H9 (cell line): ENCODE data around the gene NPHS1. TPM values are rescaled to one million over a fixed set of nuclear protein-coding genes. Genes with fewer than 3 reads are reported as not detected.

ENCODE experiments used
- DNase-seq: peaks from one replicate; pipeline ENCODE4 v3.0.0-alpha.2; 2017
- H2AFZ ChIP-seq: one replicate; pipeline ENCODE4 v1.6.1; 2013; ENCODE audit warnings: mild to moderate bottlenecking, low read length, control low read depth, moderate library complexity
- H2AK5ac ChIP-seq: 2 replicates; pipeline ENCODE4 v1.6.1; 2013; ENCODE audit warnings: low read length, control low read depth, mixed read lengths; ENCODE audit not compliant: insufficient read length
- H2BK120ac ChIP-seq: one replicate; pipeline ENCODE4 v1.6.1; 2013; ENCODE audit warnings: low read depth, mild to moderate bottlenecking, low read length, control low read depth, inconsistent platforms; ENCODE audit not compliant: poor library complexity, severe bottlenecking
- H2BK12ac ChIP-seq: 2 replicates; pipeline ENCODE4 v1.6.1; 2013; ENCODE audit warnings: low read length, control low read depth, mixed read lengths, low read depth; ENCODE audit not compliant: insufficient read length
- H2BK15ac ChIP-seq: 2 replicates; pipeline ENCODE4 v1.6.1; 2013; ENCODE audit warnings: low read depth, low read length, control low read depth
- H2BK20ac ChIP-seq: one replicate; pipeline ENCODE4 v1.6.1; 2013; ENCODE audit warnings: low read depth, mild to moderate bottlenecking, low read length, control low read depth, inconsistent platforms; ENCODE audit not compliant: poor library complexity, severe bottlenecking
- H2BK5ac ChIP-seq: 2 replicates; pipeline ENCODE4 v1.6.1; 2013; ENCODE audit warnings: low read length, control low read depth, mixed read lengths; ENCODE audit not compliant: insufficient read length
- H3K14ac ChIP-seq: 2 replicates; pipeline ENCODE4 v1.6.1; 2013; ENCODE audit warnings: low read length, control low read depth; ENCODE audit not compliant: insufficient read depth
- H3K18ac ChIP-seq: 2 replicates; pipeline ENCODE4 v1.6.1; 2013; ENCODE audit warnings: low read depth, mild to moderate bottlenecking, mixed read lengths, low read length, control low read depth; ENCODE audit not compliant: insufficient read length
- H3K23ac ChIP-seq: 2 replicates; pipeline ENCODE4 v1.6.1; 2013; ENCODE audit warnings: low read length, control low read depth, mixed read lengths, low read depth; ENCODE audit not compliant: insufficient read length
- H3K23me2 ChIP-seq: 2 replicates; pipeline ENCODE4 v1.6.1; 2013; ENCODE audit warnings: low read depth, mild to moderate bottlenecking, mixed read lengths, low read length, control low read depth; ENCODE audit not compliant: insufficient read length, poor library complexity, severe bottlenecking
- H3K27ac ChIP-seq: 2 replicates; pipeline ENCODE4 v1.5.1; 2013; ENCODE audit warnings: low read length, control low read depth, mixed read lengths, low read depth; ENCODE audit not compliant: insufficient read length
- H3K27me3 ChIP-seq: 2 replicates; pipeline ENCODE4 v1.6.1; 2013; ENCODE audit warnings: low read length, control low read depth, inconsistent platforms; ENCODE audit not compliant: insufficient read depth
- H3K4ac ChIP-seq: 2 replicates; pipeline ENCODE4 v1.6.1; 2013; ENCODE audit warnings: low read depth, mild to moderate bottlenecking, control low read depth, inconsistent platforms, low read length, moderate library complexity
- H3K4me1 ChIP-seq: 2 replicates; pipeline ENCODE4 v1.6.1; 2013; ENCODE audit warnings: low read length, control low read depth, inconsistent platforms; ENCODE audit not compliant: insufficient read depth
- H3K4me2 ChIP-seq: 2 replicates; pipeline ENCODE4 v1.6.1; 2013; ENCODE audit warnings: low read length, control low read depth, mixed read lengths; ENCODE audit not compliant: insufficient read length, insufficient read depth
- H3K56ac ChIP-seq: 2 replicates; pipeline ENCODE4 v1.6.1; 2013; ENCODE audit warnings: low read depth, mild to moderate bottlenecking, mixed read lengths, low read length, control low read depth; ENCODE audit not compliant: insufficient read length
- H3K79me1 ChIP-seq: 2 replicates; pipeline ENCODE4 v1.6.1; 2013; ENCODE audit warnings: low read depth, mild to moderate bottlenecking, moderate library complexity, low read length, control low read depth, inconsistent platforms; ENCODE audit not compliant: insufficient read depth, poor library complexity, severe bottlenecking
- H3K79me2 ChIP-seq: 2 replicates; pipeline ENCODE4 v1.6.1; 2013; ENCODE audit warnings: low read length, control low read depth, inconsistent platforms; ENCODE audit not compliant: insufficient read depth
- H3K9ac ChIP-seq: 2 replicates; pipeline ENCODE4 v1.6.1; 2013; ENCODE audit warnings: low read length, control low read depth, mixed read lengths; ENCODE audit not compliant: insufficient read length; ENCODE audit errors: extremely low read depth
- H3K9me3 ChIP-seq: one replicate; pipeline ENCODE4 v1.6.1; 2013; ENCODE audit warnings: low read depth, low read length, inconsistent platforms; ENCODE audit not compliant: control insufficient read depth
- H3T11ph ChIP-seq: one replicate; pipeline ENCODE4 v1.6.1; 2013; ENCODE audit warnings: mild to moderate bottlenecking, low read length, control low read depth, inconsistent platforms
- H4K20me1 ChIP-seq: one replicate; pipeline ENCODE4 v1.6.1; 2013; ENCODE audit not compliant: control insufficient read depth, insufficient read length, insufficient read depth
- H4K5ac ChIP-seq: 2 replicates; pipeline ENCODE4 v1.6.1; 2013; ENCODE audit warnings: low read depth, mild to moderate bottlenecking, mixed read lengths, low read length, control low read depth; ENCODE audit not compliant: insufficient read length
- H4K8ac ChIP-seq: replicated peaks from 2 replicates; pipeline ENCODE4 v1.6.1; 2013; ENCODE audit warnings: low read length, control low read depth, mixed read lengths, low read depth; ENCODE audit not compliant: insufficient read length
- H4K91ac ChIP-seq: 2 replicates; pipeline ENCODE4 v1.6.1; 2013; ENCODE audit warnings: low read depth, mild to moderate bottlenecking, moderate library complexity, mixed read lengths, low read length, control low read depth; ENCODE audit not compliant: insufficient read length
- H3K27ac Mint-ChIP-seq, 3 experiments: 2 replicates in 2 of 3; 3 replicates in 1 of 3; pipeline ENCODE4 v1.8.0; 2020 to 2021; ENCODE audit warnings: mixed read lengths in 3 of 3, mild to moderate bottlenecking in 1 of 3, moderate library complexity in 1 of 3
- H3K27me3 Mint-ChIP-seq: 2 replicates; pipeline ENCODE4 v1.8.0; 2021; ENCODE audit warnings: low read depth, mild to moderate bottlenecking, moderate library complexity, mixed read lengths
- H3K36me3 Mint-ChIP-seq, 3 experiments: 2 replicates in 2 of 3; 3 replicates in 1 of 3; pipeline ENCODE4 v1.8.0; 2020 to 2021; ENCODE audit warnings: low read depth in 3 of 3, mixed read lengths in 3 of 3; ENCODE audit not compliant: insufficient read depth in 1 of 3
- H3K4me1 Mint-ChIP-seq, 2 experiments: 2 replicates each; pipeline ENCODE4 v1.8.0; 2020; ENCODE audit warnings: mixed read lengths in 2 of 2
- H3K4me3 Mint-ChIP-seq, 2 experiments: 2 replicates in 1 of 2; 3 replicates in 1 of 2; pipeline ENCODE4 v1.8.0; 2020 to 2021; ENCODE audit warnings: mild to moderate bottlenecking in 2 of 2, mixed read lengths in 2 of 2, moderate library complexity in 1 of 2
- H3K9me3 Mint-ChIP-seq, 2 experiments: 2 replicates in 1 of 2; 3 replicates in 1 of 2; pipeline ENCODE4 v1.8.0; 2020; ENCODE audit warnings: mild to moderate bottlenecking in 2 of 2, mixed read lengths in 2 of 2, moderate library complexity in 1 of 2
- WGBS: extraction: QIAGEN DNeasy Blood & Tissue Kit; methylation state at CpG from one replicate; pipeline ENCODE4 v1.1.7; 2013; ENCODE audit warnings: missing lambda C conversion rate, low lambda C conversion rate, mixed read lengths; ENCODE audit not compliant: insufficient read length; ENCODE audit errors: extremely low coverage; 5-methylcytosine and 5-hydroxymethylcytosine counted together
- total RNA-seq: library from RNA; stranded (reverse); gene quantifications from 2 replicates; pipeline ENCODE4 v1.2.1, GENCODE V29; 2021
- TF ChIP-seq, protein P1 (sequence below): fragments of 200-600 bp; sonication (generic); conservative IDR thresholded peaks from 3 replicates; pipeline ENCODE4 v1.8.0; 2021; ENCODE audit warnings: antibody characterized with exemption, mild to moderate bottlenecking

The NPHS1 gene
- total RNA-seq, 1 experiment from 2014 or later: 0.83 TPM

DNA sequence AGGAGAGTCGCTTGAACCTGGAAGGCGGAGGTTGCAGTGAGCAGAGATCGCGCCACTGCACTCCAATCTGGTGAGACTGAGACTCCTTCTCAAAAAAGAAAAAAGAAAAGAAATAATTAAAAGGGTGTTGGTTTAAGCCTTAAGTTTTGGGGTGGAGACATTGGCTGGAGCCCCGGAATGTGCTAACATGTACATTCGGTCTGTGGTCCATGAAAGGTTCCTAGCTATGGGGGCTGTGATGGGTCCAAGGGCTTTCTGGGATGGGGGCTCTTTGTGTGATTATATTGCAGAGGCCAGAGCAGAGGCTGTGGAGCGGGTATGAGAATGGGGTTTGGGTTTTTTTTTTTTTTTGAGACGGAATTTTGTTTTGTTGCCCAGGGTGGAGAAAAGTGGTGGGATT is 33.6 kb upstream of the NPHS1 start:
- no peak overlapping the region for H3K23ac ChIP-seq
- TF ChIP-seq, protein P1, sequence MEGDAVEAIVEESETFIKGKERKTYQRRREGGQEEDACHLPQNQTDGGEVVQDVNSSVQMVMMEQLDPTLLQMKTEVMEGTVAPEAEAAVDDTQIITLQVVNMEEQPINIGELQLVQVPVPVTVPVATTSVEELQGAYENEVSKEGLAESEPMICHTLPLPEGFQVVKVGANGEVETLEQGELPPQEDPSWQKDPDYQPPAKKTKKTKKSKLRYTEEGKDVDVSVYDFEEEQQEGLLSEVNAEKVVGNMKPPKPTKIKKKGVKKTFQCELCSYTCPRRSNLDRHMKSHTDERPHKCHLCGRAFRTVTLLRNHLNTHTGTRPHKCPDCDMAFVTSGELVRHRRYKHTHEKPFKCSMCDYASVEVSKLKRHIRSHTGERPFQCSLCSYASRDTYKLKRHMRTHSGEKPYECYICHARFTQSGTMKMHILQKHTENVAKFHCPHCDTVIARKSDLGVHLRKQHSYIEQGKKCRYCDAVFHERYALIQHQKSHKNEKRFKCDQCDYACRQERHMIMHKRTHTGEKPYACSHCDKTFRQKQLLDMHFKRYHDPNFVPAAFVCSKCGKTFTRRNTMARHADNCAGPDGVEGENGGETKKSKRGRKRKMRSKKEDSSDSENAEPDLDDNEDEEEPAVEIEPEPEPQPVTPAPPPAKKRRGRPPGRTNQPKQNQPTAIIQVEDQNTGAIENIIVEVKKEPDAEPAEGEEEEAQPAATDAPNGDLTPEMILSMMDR: no peak
- no peak overlapping the region for H3K4me2 ChIP-seq
- H2BK12ac ChIP-seq: no peak overlapping the region
- H3K4me1 ChIP-seq: no peaks in the 10 kb centered on the region
- no peaks in the 10 kb centered on the region for H3K79me1 ChIP-seq
- H3K4ac ChIP-seq: no peak overlapping the region
- H3K14ac ChIP-seq: no peak overlapping the region
- no peak overlapping the region for H2AFZ ChIP-seq
- H3K27ac ChIP-seq: no peak overlapping the region
- no peak overlapping the region for H4K8ac ChIP-seq
- H4K5ac ChIP-seq: no peak overlapping the region
- no peak overlapping the region for H3K9ac ChIP-seq
- no peaks in the 10 kb centered on the region for H3K9me3 ChIP-seq
- H2AK5ac ChIP-seq: no peak overlapping the region
- H3T11ph ChIP-seq: no peak overlapping the region
- H3K36me3 Mint-ChIP-seq: peaks cover 28 to 47% (median 41%) of the 10 kb centered on the region in 3 experiments
- H3K56ac ChIP-seq: no peak overlapping the region
- H3K9me3 Mint-ChIP-seq: no peaks in the 10 kb centered on the region
- no peaks in the 10 kb centered on the region; the same call in none of the 2 replicates for H3K27me3 Mint-ChIP-seq
- H3K27ac Mint-ChIP-seq: no peak overlapping the region
- no peak overlapping the region for H2BK5ac ChIP-seq
- no peak overlapping the region for H2BK120ac ChIP-seq
- H3K23me2 ChIP-seq: no peaks in the 10 kb centered on the region
- no peak overlapping the region for H4K91ac ChIP-seq
- no peak for DNase-seq
- no peak overlapping the region for H2BK15ac ChIP-seq
- no peaks in the 10 kb centered on the region for H3K4me1 Mint-ChIP-seq
- no CpG with 5 or more reads among the region's 8 CpGs for WGBS
- no peaks in the 10 kb centered on the region for H4K20me1 ChIP-seq
- H2BK20ac ChIP-seq: no peak overlapping the region
- H3K18ac ChIP-seq: no peak overlapping the region
- no peaks in the 10 kb centered on the region for H3K79me2 ChIP-seq
- no peaks in the 10 kb centered on the region for H3K27me3 ChIP-seq
- H3K4me3 Mint-ChIP-seq: no peak overlapping the region
